Measurements from ENCODE around the gene TMEM62.
A peak's percentile ranks its signal among the peaks of the same experiment; 100 is the strongest.
"Not testable (repeated sequence)": the region's sequence is repeated elsewhere in the genome, so short reads cannot be mapped to it uniquely, and the experiment has no call there.

TMEM62 gene

GRCh38 chr15:43121863-43122262, 11.5 kb upstream of the TMEM62 start:
- no peak for DNase-seq (ENCODE audit: low spot score)

GRCh38 chr15:43125100-43125661, 8.2 kb upstream of the TMEM62 start:
- no peak for DNase-seq (ENCODE audit: low spot score)

GRCh38 chr15:43126356-43126755, 7.0 kb upstream of the TMEM62 start:
- DNase-seq (ENCODE audit: low spot score), result no peak

DNA sequence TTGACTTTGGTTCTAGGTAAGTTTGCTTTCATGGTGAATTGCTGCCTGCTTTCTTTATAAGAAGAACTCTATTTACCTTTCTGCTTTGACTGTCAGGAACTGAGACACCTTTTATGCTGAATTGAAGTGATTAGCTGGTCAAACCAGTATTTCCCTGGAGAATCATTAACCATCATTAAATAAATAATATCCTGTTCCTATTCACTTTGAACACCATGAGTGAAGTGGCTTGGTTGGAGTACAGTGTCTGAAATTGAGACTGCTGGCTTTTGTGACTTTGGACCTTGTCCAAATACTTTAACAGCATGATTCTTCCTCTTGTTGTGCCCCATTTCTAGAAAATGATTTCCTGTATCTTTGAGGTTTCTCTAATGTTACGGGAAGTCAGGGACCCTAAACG, 5.6 kb upstream of the TMEM62 start:
- DNase-seq (ENCODE audit: low spot score), result no peak

- not testable (repeated sequence) for DNase-seq (ENCODE audit: low spot score)
Observed at GRCh38 chr15:43128174-43128979, 5.0 kb upstream of the TMEM62 start.

DNA sequence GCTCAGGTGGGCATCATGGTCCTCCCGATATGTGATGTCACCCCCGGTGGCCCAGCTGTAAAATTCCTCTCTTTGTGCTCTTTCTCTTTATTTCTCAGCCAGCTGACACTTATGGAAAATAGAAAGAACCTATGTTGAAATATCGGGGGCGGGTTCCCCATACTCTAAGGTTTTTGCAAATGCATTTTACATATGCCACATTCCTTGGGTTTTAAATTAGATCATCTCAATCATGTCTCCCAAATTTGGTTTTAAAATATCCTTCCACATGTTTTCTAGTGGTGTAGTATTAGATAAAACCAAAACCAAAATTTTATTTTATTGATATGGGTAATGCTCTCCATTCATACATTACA, 4.4 kb upstream of the TMEM62 start:
- DNase-seq (ENCODE audit: low spot score), result no peak

DNA sequence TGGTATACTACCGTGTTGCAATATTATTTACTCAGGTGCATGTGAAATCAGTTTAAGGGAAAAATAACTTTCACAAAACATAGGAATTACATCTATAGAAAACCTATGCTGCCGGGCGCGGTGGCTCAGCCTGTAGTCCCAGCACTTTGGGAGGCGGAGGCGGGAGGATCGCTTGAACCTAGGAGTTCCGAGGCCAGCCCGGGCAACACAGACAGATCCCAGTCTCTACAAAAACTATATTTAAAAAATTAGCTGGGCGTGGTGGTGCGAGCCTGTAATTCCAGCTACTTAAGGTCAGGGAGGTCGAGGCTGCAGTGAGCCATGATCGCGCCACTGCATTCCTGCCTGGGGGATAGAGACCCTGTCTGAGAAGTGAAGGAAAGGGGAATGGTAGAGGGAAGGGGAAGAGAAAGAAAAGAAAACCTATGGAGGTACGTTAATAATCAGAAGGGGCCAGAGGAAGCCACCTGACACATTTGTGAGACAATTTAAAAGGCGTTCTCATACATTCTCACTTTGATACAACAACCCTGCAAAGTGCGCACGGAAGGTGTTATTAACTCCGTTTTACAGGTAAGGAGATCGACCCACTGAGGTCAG, 456 bp upstream of the TMEM62 start:
- DNase-seq (ENCODE audit: low spot score), result no peak

DNA sequence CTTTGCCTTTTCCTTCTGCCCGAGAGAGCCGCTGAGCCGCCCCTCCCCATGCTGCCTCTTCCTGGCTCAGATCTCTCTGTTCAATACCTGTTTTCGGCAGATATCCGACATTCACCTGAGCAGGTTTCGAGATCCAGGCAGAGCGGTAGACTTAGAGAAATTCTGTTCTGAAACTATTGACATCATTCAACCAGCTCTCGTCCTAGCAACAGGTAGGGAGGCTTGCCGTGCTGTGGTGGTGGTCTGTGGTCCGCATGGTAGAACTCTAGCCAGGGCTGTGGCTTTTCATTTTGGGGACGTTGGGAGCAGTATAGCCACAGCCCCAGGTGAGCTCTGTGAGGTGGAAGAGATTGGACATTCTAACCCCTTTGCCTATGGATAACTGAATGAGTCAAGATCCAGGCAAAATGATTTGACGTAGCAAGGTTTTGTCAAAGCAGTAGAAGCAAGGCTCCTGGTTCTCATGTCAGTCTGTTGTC, 810 bp downstream of the TMEM62 start:
- peak; percentile 16 for DNase-seq (ENCODE audit: low spot score)

DNA sequence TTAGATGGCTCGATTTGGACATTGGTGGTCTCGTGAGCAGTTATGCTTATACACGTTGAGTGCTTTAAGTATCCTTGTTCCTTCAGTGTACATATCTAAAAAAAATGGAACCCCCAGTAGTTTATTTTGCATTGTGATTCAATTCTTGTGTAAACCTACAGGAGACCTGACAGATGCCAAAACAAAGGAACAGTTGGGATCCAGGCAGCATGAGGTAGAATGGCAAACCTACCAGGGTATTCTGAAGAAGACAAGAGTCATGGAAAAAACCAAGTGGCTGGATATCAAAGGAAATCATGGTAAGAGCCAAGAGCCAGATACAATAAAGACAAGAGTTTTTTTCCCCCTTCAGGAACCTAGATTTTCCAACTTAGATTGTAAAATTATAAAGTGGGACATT, 2.0 kb downstream of the TMEM62 start:
- DNase-seq (ENCODE audit: low spot score), result no peak

DNA sequence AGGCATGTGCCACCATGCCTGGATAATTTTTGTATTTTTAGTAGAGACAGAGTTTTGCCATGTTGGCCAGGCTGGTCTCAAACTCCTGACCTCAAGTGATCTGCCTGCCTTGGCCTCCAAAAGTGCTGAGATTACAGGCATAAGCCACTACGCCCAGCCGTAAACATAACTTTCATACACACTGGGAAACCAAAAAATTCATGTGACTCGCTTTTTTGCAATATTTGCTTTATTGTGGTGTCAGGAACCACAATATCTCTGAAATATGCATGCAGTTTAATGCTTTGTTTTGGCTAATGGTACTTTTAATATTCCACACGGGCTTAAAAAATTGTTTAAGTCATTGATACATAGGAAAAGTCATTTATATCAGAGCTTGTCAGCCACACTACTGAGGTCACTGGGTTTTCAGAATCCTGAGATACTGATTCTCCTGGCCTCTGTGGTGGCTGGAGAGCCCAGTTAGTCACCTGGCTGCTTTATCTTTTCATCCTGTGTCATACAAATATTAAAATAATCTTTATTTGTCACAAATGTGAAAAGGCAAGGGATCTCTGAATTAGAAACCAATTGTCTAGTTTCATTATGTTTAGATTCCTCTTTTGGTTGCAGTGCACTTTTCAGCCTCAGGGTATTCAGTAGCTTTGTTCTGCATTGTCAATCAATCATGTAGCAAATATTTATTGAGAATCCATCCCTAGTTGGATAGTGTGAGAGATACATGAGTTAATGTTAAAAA, 10.0 kb downstream of the TMEM62 start:
- peak; percentile 25 for DNase-seq (ENCODE audit: low spot score)

- no peak for DNase-seq (ENCODE audit: low spot score)
Observed at GRCh38 chr15:43144512-43144911, 11.1 kb downstream of the TMEM62 start.

GRCh38 chr15:43146184-43146583, 12.8 kb downstream of the TMEM62 start:
- DNase-seq (ENCODE audit: low spot score), result no peak

DNA sequence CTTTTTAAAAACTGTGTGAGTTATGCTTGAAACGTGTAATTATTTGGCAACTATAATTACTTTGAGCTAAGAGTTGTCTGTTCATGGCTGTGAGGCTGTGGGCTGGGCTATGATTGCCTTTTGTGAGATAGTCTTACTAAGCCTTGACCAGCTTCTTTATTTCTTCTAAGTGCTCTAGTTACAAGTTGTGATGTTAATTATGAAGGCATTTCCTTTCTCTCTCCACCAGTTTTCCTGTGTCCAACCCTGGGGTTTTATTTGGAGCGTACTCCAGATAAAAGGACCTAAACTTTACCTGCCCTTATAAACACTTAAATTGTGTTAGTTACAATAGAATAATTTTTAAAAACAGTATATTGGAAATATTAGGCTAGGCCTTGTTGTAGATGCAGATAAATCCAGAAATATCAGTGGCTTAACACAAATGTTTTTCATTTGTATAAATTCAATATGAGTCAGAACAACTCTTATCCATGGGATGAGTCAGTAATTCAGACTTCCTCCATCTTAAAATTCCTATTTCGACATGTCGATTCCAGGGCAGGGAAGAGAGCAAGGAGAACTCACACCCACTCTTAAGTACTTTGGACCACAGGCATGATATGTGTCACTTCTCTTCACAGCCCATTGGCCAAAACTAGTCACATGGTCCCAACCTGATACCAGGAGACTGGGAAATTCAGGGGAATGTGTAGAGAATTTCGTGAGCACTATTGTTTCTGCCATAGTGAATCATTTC, 17.0 kb downstream of the TMEM62 start:
- no peak for DNase-seq (ENCODE audit: low spot score)

DNA sequence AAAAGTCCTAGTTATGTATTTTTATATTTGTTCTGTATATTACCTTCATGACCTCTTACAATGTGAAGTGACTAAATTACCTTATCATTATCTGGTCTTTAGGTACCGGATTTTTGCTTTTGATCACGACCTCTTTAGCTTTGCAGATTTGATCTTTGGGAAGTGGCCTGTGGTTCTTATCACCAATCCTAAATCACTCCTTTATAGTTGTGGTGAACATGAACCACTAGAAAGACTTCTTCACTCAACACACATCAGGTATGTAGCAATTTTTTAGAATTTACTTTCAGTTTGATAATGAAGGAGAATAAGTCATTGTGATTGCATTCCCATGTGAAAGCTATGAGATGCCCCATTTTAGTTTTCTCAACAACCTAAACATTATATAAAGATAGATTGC, 18.3 kb downstream of the TMEM62 start:
- no peak for DNase-seq (ENCODE audit: low spot score)

DNA sequence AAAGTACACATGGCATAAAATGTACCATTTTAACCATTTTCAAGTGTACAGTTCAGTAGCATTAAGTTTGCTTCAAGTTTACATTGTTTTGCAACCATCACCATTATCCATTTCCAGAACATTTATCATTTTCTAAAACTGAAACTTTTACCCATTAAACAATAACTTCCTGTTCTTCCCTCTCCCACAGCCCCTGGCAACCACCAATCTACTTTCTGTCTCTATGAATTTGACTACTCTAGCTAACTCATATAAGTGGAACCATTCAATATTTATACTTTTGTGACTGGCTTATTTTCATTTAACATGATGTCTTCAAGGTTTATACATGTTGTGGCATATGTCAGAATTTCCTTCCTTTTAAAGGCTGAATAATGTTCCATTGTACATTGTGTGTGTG, 19.9 kb downstream of the TMEM62 start:
- no peak for DNase-seq (ENCODE audit: low spot score)

- DNase-seq (ENCODE audit: low spot score), result no peak
Observed at GRCh38 chr15:43165801-43166325, 32.5 kb downstream of the TMEM62 start.

DNA sequence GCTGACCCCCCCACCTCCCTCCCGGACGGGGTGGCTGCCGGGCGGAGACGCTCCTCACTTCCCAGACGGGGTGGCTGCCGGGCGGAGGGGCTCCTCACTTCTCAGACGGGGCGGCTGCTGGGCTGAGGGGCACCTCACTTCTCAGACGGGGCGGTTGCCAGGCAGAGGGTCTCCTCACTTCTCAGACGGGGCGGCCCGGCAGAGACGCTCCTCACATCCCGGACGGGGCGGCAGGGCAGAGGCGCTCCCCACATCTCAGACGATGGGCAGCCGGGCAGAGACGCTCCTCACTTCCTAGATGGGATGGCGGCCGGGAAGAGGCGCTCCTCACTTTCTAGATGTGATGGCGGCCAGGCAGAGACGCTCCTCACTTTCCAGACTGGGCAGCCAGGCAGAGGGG, 33.9 kb downstream of the TMEM62 start:
- not testable (repeated sequence) for DNase-seq (ENCODE audit: low spot score)

DNA sequence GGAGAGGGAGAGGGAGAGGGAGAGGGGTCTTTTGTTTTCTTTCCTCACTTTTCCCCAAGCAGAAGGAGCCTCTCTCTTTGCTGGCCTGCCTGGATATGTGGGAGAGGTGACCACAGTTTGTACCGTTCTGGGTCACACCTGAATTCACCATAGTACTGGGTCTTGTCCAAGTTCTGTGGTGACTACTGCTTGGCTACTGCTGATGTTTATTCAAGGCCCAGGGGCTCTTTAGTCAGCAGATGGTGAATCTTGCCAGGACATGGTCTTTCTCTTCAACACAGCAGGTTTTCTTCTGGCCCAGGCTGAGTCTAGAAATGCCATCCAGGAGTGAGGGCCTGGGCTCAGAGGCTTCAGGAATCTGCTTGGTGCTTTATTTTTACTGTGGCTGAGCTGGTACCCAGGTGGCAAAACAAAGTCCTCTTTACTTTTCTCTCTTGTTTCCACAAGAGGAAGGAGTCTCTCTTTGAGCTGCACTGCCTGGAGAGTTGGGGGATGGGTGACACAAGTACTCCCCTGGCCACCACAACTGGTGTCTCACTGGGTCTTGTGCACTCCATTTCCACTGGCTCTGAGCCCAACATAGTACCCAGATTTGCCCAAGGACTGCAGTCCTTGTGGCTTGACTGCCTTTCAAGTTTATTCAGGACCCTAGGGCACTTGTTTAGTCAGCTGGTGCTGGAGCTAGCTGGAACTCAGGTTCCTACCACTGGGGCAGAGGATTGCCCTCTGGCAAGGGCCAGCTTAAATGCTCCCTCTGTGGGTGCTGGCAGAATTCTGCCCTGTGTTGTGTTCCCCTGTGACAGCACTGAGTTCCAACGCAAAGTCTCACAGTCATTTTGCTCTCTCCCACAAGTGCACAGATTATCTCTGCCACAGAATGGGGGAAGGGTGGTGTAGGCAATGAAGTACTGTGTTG, 35.1 kb downstream of the TMEM62 start:
- DNase-seq (ENCODE audit: low spot score), result no peak

DNA sequence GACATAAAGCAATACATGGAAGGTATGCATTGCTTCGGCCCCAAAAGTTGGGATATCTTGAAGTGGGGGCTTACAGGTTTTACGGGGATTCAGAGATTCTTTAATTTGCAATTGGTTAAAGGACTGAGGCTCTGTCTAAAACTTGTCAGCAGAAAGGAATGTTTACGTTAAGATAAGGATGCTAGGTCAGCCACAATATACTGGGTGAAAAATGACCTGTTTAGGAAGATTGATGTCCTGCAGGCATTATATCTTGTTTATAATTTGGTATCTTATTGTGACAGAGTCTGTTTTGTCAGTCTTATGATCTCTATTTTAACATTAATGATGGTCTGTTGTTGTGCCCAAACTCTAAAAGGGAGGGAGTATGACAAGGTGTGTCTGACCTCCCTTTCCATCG, 36.5 kb downstream of the TMEM62 start:
- DNase-seq (ENCODE audit: low spot score), result no peak

DNA sequence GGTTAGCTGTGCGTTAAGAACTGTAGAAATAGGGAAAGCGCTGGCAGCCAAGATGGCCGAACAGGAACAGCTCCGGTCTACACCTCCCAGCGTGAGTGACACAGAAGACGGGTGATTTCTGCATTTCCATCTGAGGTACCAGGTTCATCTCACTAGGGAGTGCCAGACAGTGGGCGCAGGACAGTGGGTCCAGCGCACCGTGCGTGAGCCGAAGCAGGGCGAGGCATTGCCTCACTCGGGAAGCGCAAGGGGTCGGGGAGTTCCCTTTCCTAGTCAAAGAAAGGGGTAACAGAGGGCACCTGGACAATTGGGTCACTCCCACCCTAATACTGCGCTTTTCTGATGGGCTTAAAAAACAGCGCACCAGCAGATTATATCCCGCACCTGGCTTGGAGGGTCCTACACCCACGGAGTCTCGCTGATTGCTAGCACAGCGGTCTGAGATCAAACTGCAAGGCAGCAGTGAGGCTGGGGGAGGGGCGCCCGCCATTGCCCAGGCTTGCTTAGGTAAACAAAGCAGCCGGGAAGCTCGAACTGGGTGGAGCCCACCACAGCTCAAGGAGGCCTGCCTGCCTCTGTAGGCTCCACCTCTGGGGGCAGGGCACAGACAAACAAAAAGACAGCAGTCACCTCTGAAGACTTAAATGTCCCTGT, 42.4 kb downstream of the TMEM62 start:
- DNase-seq (ENCODE audit: low spot score), result not testable (repeated sequence)
